HEK293 (cell line): ENCODE data around the gene KRTAP5-4.
A peak's percentile ranks its signal among the peaks of the same experiment; 100 is the strongest.

Experiments
- CTCF ChIA-PET: fragments of 350-600 bp; formaldehyde crosslinking; extraction: SDS; loops from one replicate; lab custom pipeline; 2021; ENCODE audit warnings: antibody characterized with exemption; lab: Yijun Ruan, JAX
- POLR2A ChIA-PET: fragments of 300-600 bp; formaldehyde crosslinking; extraction: SDS; loops from one replicate; lab custom pipeline; 2020; ENCODE audit warnings: antibody characterized with exemption, inconsistent platforms; lab: Yijun Ruan, JAX
- H3K27ac ChIP-seq: fragments of 200-500 bp; sonication (Bioruptor generic); 2 replicates; pipeline ENCODE4 v1.5.1; 2014; ENCODE audit warnings: low read depth, low read length, control low read depth, inconsistent platforms; ENCODE audit errors: extremely low read depth
- H3K36me3 ChIP-seq, 2 experiments: fragments of 200-500 bp in 1 of 2; sonication (Bioruptor generic) in 1 of 2; 1 replicate in 1 of 2; 2 replicates in 1 of 2; pipeline ENCODE4 v1.5.1; 2014 to 2017; ENCODE audit warnings: inconsistent platforms in 2 of 2, low read length in 2 of 2; ENCODE audit not compliant: control insufficient read depth in 2 of 2, insufficient read depth in 1 of 2
- H3K4me1 ChIP-seq: fragments of 200-500 bp; sonication (Bioruptor generic); 2 replicates; pipeline ENCODE4 v1.5.1; 2014; ENCODE audit warnings: mild to moderate bottlenecking, low read length, inconsistent platforms; ENCODE audit not compliant: control insufficient read depth, insufficient read depth
- H3K4me3 ChIP-seq: 2 replicates; pipeline ENCODE4 v1.5.1; 2011; ENCODE audit warnings: low read depth, mild to moderate bottlenecking, control low read depth, low read length, moderate library complexity
- H3K9me3 ChIP-seq: fragments of 200-500 bp; sonication (Bioruptor generic); 2 replicates; pipeline ENCODE4 v1.5.1; 2014; ENCODE audit warnings: low read depth, low read length, inconsistent platforms; ENCODE audit not compliant: control insufficient read depth, insufficient read depth
- BCL11A ChIP-seq: fragments of 450-650 bp; formaldehyde crosslinking; IDR thresholded peaks from 2 replicates; pipeline ENCODE4 v1.5.1; 2016; ENCODE audit warnings: low read depth, missing biosample characterization, missing genetic modification characterization
- GLIS2 ChIP-seq: fragments of 450-650 bp; formaldehyde crosslinking; IDR thresholded peaks from 2 replicates; pipeline ENCODE4 v1.5.1; 2016; ENCODE audit warnings: missing biosample characterization, missing genetic modification characterization
- OVOL3 ChIP-seq: fragments of 450-650 bp; formaldehyde crosslinking; IDR thresholded peaks from 2 replicates; pipeline ENCODE4 v1.5.1; 2016; ENCODE audit warnings: missing biosample characterization, missing genetic modification characterization
- ZBTB11 ChIP-seq: fragments of 450-650 bp; formaldehyde crosslinking; conservative IDR thresholded peaks from 2 replicates; pipeline ENCODE4 v1.5.1; 2016; ENCODE audit warnings: low read depth, missing biosample characterization, missing genetic modification characterization
- ZBTB21 ChIP-seq: fragments of 450-650 bp; formaldehyde crosslinking; IDR thresholded peaks from 2 replicates; pipeline ENCODE4 v1.5.1; 2017; ENCODE audit warnings: missing biosample characterization, missing genetic modification characterization
- ZBTB26 ChIP-seq: fragments of 450-650 bp; formaldehyde crosslinking; optimal IDR thresholded peaks from 2 replicates; pipeline ENCODE3; 2016; ENCODE audit warnings: missing biosample characterization, mild to moderate bottlenecking, missing genetic modification characterization
- ZFP37 ChIP-seq: fragments of 450-650 bp; formaldehyde crosslinking; IDR thresholded peaks from 2 replicates; pipeline ENCODE4 v1.5.1; 2016; ENCODE audit warnings: missing biosample characterization, missing genetic modification characterization
- ZNF19 ChIP-seq: fragments of 450-650 bp; formaldehyde crosslinking; IDR thresholded peaks from 2 replicates; pipeline ENCODE4; 2016; ENCODE audit warnings: missing biosample characterization, missing genetic modification characterization, low read depth
- ZNF292 ChIP-seq: fragments of 450-650 bp; formaldehyde crosslinking; IDR thresholded peaks from 2 replicates; pipeline ENCODE4 v1.5.1; 2016; ENCODE audit warnings: low read depth, missing biosample characterization, missing genetic modification characterization, borderline replicate concordance
- ZNF426 ChIP-seq: fragments of 450-650 bp; formaldehyde crosslinking; IDR thresholded peaks from 2 replicates; pipeline ENCODE4 v1.5.1; 2017; ENCODE audit warnings: missing biosample characterization, missing genetic modification characterization, mild to moderate bottlenecking, inconsistent platforms, moderate library complexity
- ZNF488 ChIP-seq: fragments of 450-650 bp; formaldehyde crosslinking; IDR thresholded peaks from 2 replicates; pipeline ENCODE4 v1.5.1; 2016; ENCODE audit warnings: missing biosample characterization, missing genetic modification characterization
- ZNF501 ChIP-seq: fragments of 450-650 bp; formaldehyde crosslinking; IDR thresholded peaks from 2 replicates; pipeline ENCODE4 v1.5.1; 2016; ENCODE audit warnings: missing biosample characterization, missing genetic modification characterization
- ZNF518A ChIP-seq: fragments of 450-650 bp; formaldehyde crosslinking; conservative IDR thresholded peaks from 2 replicates; pipeline ENCODE4 v1.5.1; 2016; ENCODE audit warnings: low read depth, missing biosample characterization, missing genetic modification characterization
- ZNF580 ChIP-seq: fragments of 450-650 bp; formaldehyde crosslinking; IDR thresholded peaks from 2 replicates; pipeline ENCODE4 v1.5.1; 2016; ENCODE audit warnings: missing biosample characterization, missing genetic modification characterization
- ZNF610 ChIP-seq: fragments of 450-650 bp; formaldehyde crosslinking; IDR thresholded peaks from 2 replicates; pipeline ENCODE4 v1.5.1; 2016; ENCODE audit warnings: missing biosample characterization, missing genetic modification characterization, borderline replicate concordance
- ZNF654 ChIP-seq: fragments of 450-650 bp; formaldehyde crosslinking; IDR thresholded peaks from 2 replicates; pipeline ENCODE4 v1.5.1; 2016; ENCODE audit warnings: low read depth, missing biosample characterization, missing genetic modification characterization
- ZNF692 ChIP-seq: fragments of 450-650 bp; formaldehyde crosslinking; IDR thresholded peaks from 2 replicates; pipeline ENCODE4 v1.5.1; 2016; ENCODE audit warnings: missing biosample characterization, missing genetic modification characterization
- ZXDB ChIP-seq: fragments of 450-650 bp; formaldehyde crosslinking; IDR thresholded peaks from 2 replicates; pipeline ENCODE4 v1.5.1; 2016; ENCODE audit warnings: missing biosample characterization, missing genetic modification characterization

Gene KRTAP5-4

GRCh38 chr11:1582909-1583308 lies 39.0 kb downstream of the KRTAP5-4 start (continued):
- TF ChIP-seq ZBTB11 (tag by site-specific recombination) (peak; percentile 78), ZNF501 (tag by site-specific recombination) (peak; percentile 55; the same call in 1 of the 2 replicates), ZBTB21 (peak; percentile 61; the same call in 1 of the 2 replicates), ZNF518A (peak; percentile 95), ZNF426 (tag by site-specific recombination) (peak; percentile 86), ZNF654 (tag by site-specific recombination) (peak; percentile 59), ZNF292 (tag by site-specific recombination) (0 out of 2 replicates have a peak, but pooled peaks have one; percentile 53), ZNF19 (0 out of 2 replicates have a peak, but pooled peaks have one; percentile 46), ZNF580 (tag by site-specific recombination) (0 out of 2 replicates have a peak, but pooled peaks have one; percentile 16), ZFP37 (tag by site-specific recombination) (0 out of 2 replicates have a peak, but pooled peaks have one; percentile 31), ZXDB (tag by site-specific recombination) (peak; percentile 70; the same call in 1 of the 2 replicates)
- TF ChIP-seq, all 188 proteins: peak for 35; not testable (repeated sequence) for 153

- TF ChIP-seq BCL11A: no peak
- 0 out of 2 replicates have a peak, but pooled peaks have one; percentile 11 for TF ChIP-seq GLIS2
- Histone ChIP-seq H3K9me3 (no peaks in the 10 kb centered on the region), H3K27ac (no peak overlapping the region), H3K4me3 (no peak overlapping the region), H3K4me1 (no peaks in the 10 kb centered on the region), H3K36me3 (no peaks in the 10 kb centered on the region)
- CTCF ChIA-PET: interaction anchor here (0.6 to 1.5 kb wide), 5 partner anchors 13 to 468 kb away, joined by 3 to 9 read pairs (median 4); no protein-coding TSS in a partner anchor
- POLR2A ChIA-PET: interaction anchor here (0.6 kb wide), 1 partner anchor 648 kb away, joined by 3 read pairs; no protein-coding TSS in a partner anchor
These were observed 40.0 kb downstream of the KRTAP5-4 start for GRCh38 chr11:1581976-1582375.

- Histone ChIP-seq H3K36me3 (no peaks in the 10 kb centered on the region), H3K27ac (no peak overlapping the region), H3K4me1 (no peaks in the 10 kb centered on the region), H3K9me3 (no peaks in the 10 kb centered on the region), H3K4me3 (no peak overlapping the region)
- POLR2A ChIA-PET: no interaction called here
- CTCF ChIA-PET: interaction anchor here (0.6 to 2.0 kb wide), 6 partner anchors 18 to 132 kb away, joined by 3 to 15 read pairs (median 3); no protein-coding TSS in a partner anchor
- TF ChIP-seq ZBTB26 (no peak), ZNF692 (tag by site-specific recombination) (no peak), OVOL3 (no peak), ZNF488 (tag by site-specific recombination) (no peak), ZNF610 (tag by site-specific recombination) (no peak)
These were observed 45.1 kb downstream of the KRTAP5-4 start for GRCh38 chr11:1576825-1577224.
